Ectodermal cell (in vitro differentiated cells): Measurements from ENCODE around the gene ADD2.

Source experiments
- H3K27ac ChIP-seq: 2 replicates; pipeline ENCODE4 v1.7.0; 2013; ENCODE audit warnings: mild to moderate bottlenecking, low read depth, low read length; ENCODE audit not compliant: insufficient read depth, poor library complexity, severe bottlenecking
- H3K27me3 ChIP-seq: 2 replicates; pipeline ENCODE4 v1.7.0; 2013; ENCODE audit warnings: mild to moderate bottlenecking, low read length; ENCODE audit not compliant: insufficient read depth, control insufficient read depth, poor library complexity, severe bottlenecking
- H3K36me3 ChIP-seq: one replicate; pipeline ENCODE4 v1.7.0; 2013; ENCODE audit warnings: low read length; ENCODE audit not compliant: control insufficient read depth, insufficient read depth
- H3K4me1 ChIP-seq: one replicate; pipeline ENCODE4 v1.7.0; 2013; ENCODE audit warnings: low read length; ENCODE audit not compliant: control insufficient read depth, insufficient read depth
- H3K4me3 ChIP-seq: 2 replicates; pipeline ENCODE4 v1.7.0; 2013; ENCODE audit warnings: low read depth, low read length, control low read depth; ENCODE audit not compliant: insufficient read depth
- H3K9me3 ChIP-seq: 2 replicates; pipeline ENCODE4 v1.7.0; 2013; ENCODE audit warnings: mild to moderate bottlenecking, low read length, moderate library complexity; ENCODE audit not compliant: control insufficient read depth
- WGBS, 2 experiments: methylation state at CpG; one replicate each; pipeline ENCODE4 v1.1.7; 2013; ENCODE audit warnings: missing lambda C conversion rate in 2 of 2; 5-methylcytosine and 5-hydroxymethylcytosine counted together

Gene ADD2

DNA sequence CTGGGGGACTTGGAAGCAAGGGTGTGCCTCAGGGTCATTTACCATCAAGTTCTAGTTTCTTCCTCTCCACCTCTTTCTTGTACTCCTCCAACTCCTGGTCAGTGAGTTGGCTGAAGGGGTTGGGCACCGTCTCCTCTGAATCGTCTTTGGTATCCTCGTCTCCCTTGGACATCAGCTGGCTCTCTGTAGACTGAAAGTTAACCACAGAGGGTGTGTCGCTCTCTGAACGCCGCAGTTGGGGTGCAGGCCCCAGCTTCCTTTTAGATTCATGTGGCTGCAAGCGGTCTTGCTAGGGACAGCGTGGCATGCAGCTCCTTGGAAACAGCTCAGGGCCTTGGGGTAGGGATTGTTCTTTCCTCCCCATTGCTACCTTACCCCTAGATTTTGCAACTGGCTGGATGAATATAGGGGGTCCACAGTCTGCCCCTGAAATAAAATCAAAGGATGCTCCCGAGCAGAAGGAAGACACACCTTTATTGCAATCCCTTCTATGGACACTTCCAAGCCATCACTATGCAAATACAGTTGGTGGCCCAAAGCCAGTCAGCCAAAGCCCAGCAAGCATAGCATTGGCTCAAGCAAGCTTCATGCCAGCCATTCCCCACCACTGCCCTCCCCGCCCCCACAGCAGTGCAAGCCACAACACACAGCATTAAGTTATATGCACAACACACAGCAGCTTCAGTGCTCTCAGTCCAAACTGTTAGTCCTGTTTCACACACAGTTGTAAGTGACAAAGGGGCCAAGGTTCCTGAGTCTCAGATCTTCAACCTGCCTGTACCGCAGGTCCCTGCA is 93.2 kb downstream of the ADD2 start:
- Histone ChIP-seq H3K27ac (no peak overlapping the region), H3K4me1 (no peaks in the 10 kb centered on the region)
- 95 to 96% methylated on average over 11 of the region's 11 CpGs for WGBS, 2 experiments

DNA sequence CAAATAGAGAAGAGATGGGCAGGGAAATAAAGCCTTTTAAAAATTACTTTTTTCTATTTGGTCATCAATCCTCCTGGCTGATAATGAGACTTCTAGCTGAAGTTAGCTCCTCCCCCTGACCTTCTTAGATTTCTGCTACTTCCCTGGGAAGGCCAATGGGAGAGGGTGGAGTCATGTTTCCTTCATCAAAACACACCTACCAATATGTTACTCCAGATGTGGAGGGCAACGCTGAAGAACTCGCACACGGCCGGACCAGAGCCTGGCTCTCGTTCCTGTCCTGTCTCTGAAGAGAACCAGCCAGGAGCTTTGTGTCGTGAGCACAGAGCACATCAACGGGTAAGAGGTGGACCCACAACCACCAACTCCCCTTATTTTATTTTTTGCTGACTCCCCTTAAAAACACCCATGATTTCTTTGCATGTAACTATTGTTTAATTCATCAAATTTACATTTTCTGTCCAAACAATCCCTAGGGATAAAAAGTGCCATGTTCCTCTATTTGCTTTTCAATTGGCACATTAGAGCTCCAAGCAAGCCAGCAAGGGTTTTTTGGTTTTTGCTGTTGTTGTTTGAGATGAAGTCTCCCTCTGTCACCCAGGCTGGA is 94.9 kb downstream of the ADD2 start:
- peaks cover 34% of the 10 kb centered on the region for H3K36me3 ChIP-seq
- no peak overlapping the region for H3K4me3 ChIP-seq
- no peaks in the 10 kb centered on the region for H3K27me3 ChIP-seq
- no peaks in the 10 kb centered on the region for H3K4me1 ChIP-seq
- no peak overlapping the region for H3K27ac ChIP-seq
- H3K9me3 ChIP-seq, result no peaks in the 10 kb centered on the region
- WGBS, 2 experiments, result 78 to 80% methylated on average over 7 of the region's 7 CpGs

More for the DNA sequence above, 93.2 kb downstream of the ADD2 start:
- H3K27me3 ChIP-seq, result no peaks in the 10 kb centered on the region
- no peaks in the 10 kb centered on the region for H3K9me3 ChIP-seq
- H3K4me3 ChIP-seq, result no peak overlapping the region
- peaks cover 35% of the 10 kb centered on the region for H3K36me3 ChIP-seq

DNA sequence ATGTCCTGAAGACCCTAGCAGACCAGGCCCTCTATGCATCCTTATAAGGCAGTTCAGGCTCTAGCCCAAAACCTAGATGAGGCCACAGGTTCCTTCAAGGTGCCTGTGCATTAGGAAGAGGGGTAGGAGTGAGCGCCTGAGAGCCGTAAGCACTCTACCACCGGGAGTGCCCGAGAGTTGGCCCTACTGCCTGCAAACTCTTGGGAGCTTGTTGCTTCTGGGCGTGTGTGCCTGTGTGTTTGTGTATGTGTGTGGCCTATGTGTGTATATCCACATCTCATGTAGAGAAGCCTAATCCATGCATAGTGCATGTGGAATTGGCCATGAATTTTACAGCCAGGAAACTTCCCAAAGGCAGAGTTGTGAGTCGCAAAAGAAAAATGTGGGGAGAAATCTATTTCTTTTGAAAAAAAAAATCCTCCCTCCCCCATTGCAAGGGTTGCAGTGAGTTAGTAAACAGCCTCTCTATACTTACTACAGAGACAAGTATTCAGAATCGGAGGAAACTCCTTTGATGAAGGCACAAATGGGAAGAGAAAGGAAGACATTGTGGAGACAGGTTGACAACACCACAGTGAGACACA is 96.8 kb downstream of the ADD2 start:
- Histone ChIP-seq H3K36me3 (peaks cover 27% of the 10 kb centered on the region), H3K27me3 (no peaks in the 10 kb centered on the region), H3K9me3 (no peaks in the 10 kb centered on the region), H3K27ac (no peak overlapping the region), H3K4me3 (no peak overlapping the region), H3K4me1 (no peaks in the 10 kb centered on the region)
- WGBS, 2 experiments, result 93 to 95% methylated on average over 6 to 7 of the region's 7 CpGs

DNA sequence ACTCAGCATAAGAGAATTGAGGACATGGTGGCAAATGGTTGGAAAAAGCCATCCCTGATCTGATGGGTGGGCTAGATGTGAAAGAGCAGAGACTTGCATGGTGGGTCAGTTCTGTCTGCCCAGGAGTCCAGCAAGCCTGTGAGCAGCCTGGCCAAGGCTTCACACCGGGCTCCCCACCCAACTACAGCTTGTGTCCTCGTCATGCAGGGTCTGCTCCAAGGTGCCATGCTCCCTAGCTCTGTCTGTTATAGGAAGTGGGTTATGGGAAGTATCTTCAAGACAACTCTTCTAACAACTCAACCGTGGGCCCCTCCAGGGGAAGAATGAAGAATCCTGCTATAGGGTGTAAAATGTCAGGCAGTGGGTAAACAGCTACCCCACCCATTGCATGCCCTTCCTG is 97.4 kb downstream of the ADD2 start:
- Histone ChIP-seq H3K9me3 (no peaks in the 10 kb centered on the region), H3K4me1 (no peaks in the 10 kb centered on the region), H3K4me3 (no peak overlapping the region), H3K27ac (no peak overlapping the region), H3K36me3 (peaks cover 24% of the 10 kb centered on the region), H3K27me3 (no peaks in the 10 kb centered on the region)
- 98 to 100% methylated on average over 3 of the region's 3 CpGs for WGBS, 2 experiments

DNA sequence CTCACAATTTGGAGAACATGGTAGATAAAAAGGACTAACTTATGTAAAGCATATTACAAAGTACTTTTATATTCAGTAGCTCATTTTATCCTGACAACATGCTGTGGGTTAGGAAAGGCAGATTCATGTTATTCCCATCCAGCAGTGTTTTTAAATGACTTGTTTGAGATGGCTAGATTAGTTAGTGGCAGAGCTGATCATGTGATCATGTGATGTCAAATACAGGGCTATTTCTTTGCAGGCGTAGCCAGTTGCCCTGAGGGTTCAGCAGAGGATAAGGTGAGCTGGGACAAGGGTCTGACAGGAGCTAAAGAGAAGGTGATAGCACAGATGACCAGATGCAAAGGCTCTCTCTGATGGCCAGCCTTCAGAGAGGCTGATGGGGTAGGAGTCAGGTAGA is 97.8 kb downstream of the ADD2 start:
- H3K27ac ChIP-seq, result no peak overlapping the region
- H3K36me3 ChIP-seq, result peaks cover 22% of the 10 kb centered on the region
- no peaks in the 10 kb centered on the region for H3K9me3 ChIP-seq
- WGBS, 2 experiments, result 94 to 98% methylated on average over 1 of the region's 1 CpG
- H3K4me1 ChIP-seq, result no peaks in the 10 kb centered on the region
- H3K4me3 ChIP-seq, result no peak overlapping the region
- H3K27me3 ChIP-seq, result no peaks in the 10 kb centered on the region

GRCh38 chr2:70668911-70669310 is 99.1 kb downstream of the ADD2 start:
- Histone ChIP-seq H3K36me3 (peaks cover 13% of the 10 kb centered on the region), H3K4me3 (no peak overlapping the region), H3K4me1 (no peaks in the 10 kb centered on the region), H3K27me3 (no peaks in the 10 kb centered on the region), H3K27ac (no peak overlapping the region), H3K9me3 (no peaks in the 10 kb centered on the region)
- 94 to 96% methylated on average over 4 of the region's 4 CpGs for WGBS, 2 experiments

DNA sequence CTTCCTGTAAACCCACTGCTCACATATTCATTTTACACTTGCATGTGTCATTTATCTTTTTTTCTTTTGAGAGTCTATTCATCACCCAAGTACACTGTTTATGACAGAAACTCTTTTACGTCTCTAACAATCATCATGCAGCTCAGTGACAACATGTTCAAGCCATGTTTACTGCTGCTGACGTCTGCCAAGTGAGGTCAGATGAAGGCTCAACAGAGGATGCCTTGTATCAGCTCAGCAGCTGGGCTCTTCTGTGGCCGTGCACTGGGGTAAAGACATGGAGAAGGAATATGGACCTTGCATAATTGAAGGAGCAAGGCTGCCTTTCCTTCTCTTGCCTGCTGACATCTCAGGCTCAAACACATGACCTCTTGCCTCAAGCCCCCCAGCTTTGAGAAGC is 99.6 kb downstream of the ADD2 start:
- H3K36me3 ChIP-seq, result peaks cover 13% of the 10 kb centered on the region
- H3K4me3 ChIP-seq, result no peak overlapping the region
- H3K27me3 ChIP-seq, result no peaks in the 10 kb centered on the region
- no peaks in the 10 kb centered on the region for H3K9me3 ChIP-seq
- H3K27ac ChIP-seq, result no peak overlapping the region
- WGBS, 2 experiments, result 93 to 95% methylated on average over 3 of the region's 3 CpGs
- no peaks in the 10 kb centered on the region for H3K4me1 ChIP-seq

DNA sequence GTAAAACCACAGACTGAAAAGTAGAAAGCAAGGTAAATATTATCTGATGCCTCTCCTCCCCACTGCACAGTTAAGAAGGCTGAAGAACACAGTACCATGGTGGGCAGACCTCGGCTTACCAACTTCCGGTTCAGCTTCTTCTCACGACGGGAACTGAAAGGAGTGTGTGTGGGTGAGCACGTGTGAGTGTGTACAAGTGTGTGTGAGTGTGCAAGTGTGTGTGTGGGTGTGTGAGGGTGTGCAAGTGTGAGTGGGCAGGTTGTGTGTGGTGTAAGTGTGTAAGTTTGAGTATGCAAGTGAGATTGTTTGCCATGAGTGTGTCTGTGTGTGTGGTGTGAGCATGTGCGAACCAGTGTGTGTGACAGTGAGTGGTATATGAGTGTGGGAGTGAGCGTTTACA is 103.5 kb downstream of the ADD2 start:
- Histone ChIP-seq H3K27ac (no peak overlapping the region), H3K4me1 (no peaks in the 10 kb centered on the region), H3K27me3 (no peaks in the 10 kb centered on the region), H3K36me3 (peaks cover 17% of the 10 kb centered on the region), H3K9me3 (no peaks in the 10 kb centered on the region), H3K4me3 (no peak overlapping the region)
- WGBS, 2 experiments, result 96 to 97% methylated on average over 7 of the region's 7 CpGs

GRCh38 chr2:70663411-70663810 is 104.6 kb downstream of the ADD2 start:
- Histone ChIP-seq H3K27ac (no peak overlapping the region), H3K4me1 (no peaks in the 10 kb centered on the region), H3K9me3 (no peaks in the 10 kb centered on the region), H3K27me3 (no peaks in the 10 kb centered on the region), H3K36me3 (peaks cover 14% of the 10 kb centered on the region), H3K4me3 (no peak overlapping the region)
- 92 to 96% methylated on average over 10 of the region's 10 CpGs for WGBS, 2 experiments

- Histone ChIP-seq H3K36me3 (peaks cover 8% of the 10 kb centered on the region), H3K4me1 (peaks cover 5% of the 10 kb centered on the region), H3K27me3 (no peaks in the 10 kb centered on the region), H3K4me3 (no peak overlapping the region), H3K27ac (no peak overlapping the region), H3K9me3 (no peaks in the 10 kb centered on the region)
- 93 to 94% methylated on average over 5 of the region's 5 CpGs for WGBS, 2 experiments
Observed at GRCh38 chr2:70659551-70659950, 108.4 kb downstream of the ADD2 start.
